ENCODE measurements around the gene PLEKHA7.
"Not testable (repeated sequence)": the region's sequence is repeated elsewhere in the genome, so short reads cannot be mapped to it uniquely, and the experiment has no call there.

PLEKHA7 gene

GRCh38 chr11:16975906-16976305 lies 38.3 kb downstream of the PLEKHA7 start:
- DNase-seq: no peak

- no peak for DNase-seq
Observed at GRCh38 chr11:16973338-16973964, 40.8 kb downstream of the PLEKHA7 start.

GRCh38 chr11:16969010-16969999 lies 44.9 kb downstream of the PLEKHA7 start:
- no peak for DNase-seq

- no peak for DNase-seq
Observed at GRCh38 chr11:16968196-16968595, 46.0 kb downstream of the PLEKHA7 start.

- DNase-seq: no peak
Observed at GRCh38 chr11:16966930-16967671, 47.1 kb downstream of the PLEKHA7 start.

GRCh38 chr11:16964501-16964900 lies 49.7 kb downstream of the PLEKHA7 start:
- no peak for DNase-seq

GRCh38 chr11:16963316-16963876 lies 50.8 kb downstream of the PLEKHA7 start:
- no peak for DNase-seq

GRCh38 chr11:16962589-16962988 lies 51.6 kb downstream of the PLEKHA7 start:
- DNase-seq: not testable (repeated sequence)

GRCh38 chr11:16962146-16962545 lies 52.1 kb downstream of the PLEKHA7 start:
- no peak for DNase-seq

- DNase-seq: no peak
Observed at GRCh38 chr11:16960250-16960649, 54.0 kb downstream of the PLEKHA7 start.

GRCh38 chr11:16959602-16960001 lies 54.6 kb downstream of the PLEKHA7 start:
- no peak for DNase-seq

GRCh38 chr11:16958833-16959232 lies 55.4 kb downstream of the PLEKHA7 start:
- DNase-seq: no peak

- DNase-seq: no peak
Observed at GRCh38 chr11:16956538-16957153, 57.6 kb downstream of the PLEKHA7 start.

- DNase-seq: no peak
Observed at GRCh38 chr11:16953663-16954062, 60.6 kb downstream of the PLEKHA7 start.

- no peak for DNase-seq
Observed at GRCh38 chr11:16946477-16947282, 67.5 kb downstream of the PLEKHA7 start.

- DNase-seq: peak; percentile 29
Observed at GRCh38 chr11:16945671-16946469, 68.3 kb downstream of the PLEKHA7 start.

- no peak for DNase-seq
Observed at GRCh38 chr11:16942911-16943310, 71.3 kb downstream of the PLEKHA7 start.

- no peak for DNase-seq
Observed at GRCh38 chr11:16942342-16942741, 71.9 kb downstream of the PLEKHA7 start.

GRCh38 chr11:16941935-16942334 lies 72.3 kb downstream of the PLEKHA7 start:
- DNase-seq: no peak

GRCh38 chr11:16938061-16938460 lies 76.2 kb downstream of the PLEKHA7 start:
- no peak for DNase-seq

GRCh38 chr11:16936643-16937042 lies 77.6 kb downstream of the PLEKHA7 start:
- no peak for DNase-seq
